ENCODE results near the gene PAK2.
"Not testable (repeated sequence)": the region's sequence is repeated elsewhere in the genome, so short reads cannot be mapped to it uniquely, and the experiment has no call there.

PAK2 gene

GRCh38 chr3:196867507-196868296, 128.0 kb downstream of the PAK2 start, which contains the start of gene SENP5:
SENP5 (plus strand) TSS chr3:196867920; CDS start chr3:196885182, 17,262 bp downstream.
- peak; percentile 90 for DNase-seq (ENCODE audit: insufficient read length, low spot score)
- peak; percentile 30; the same call in 1 of the 2 replicates for TF ChIP-seq TAF1 (IDR thresholded peaks at IDR 0.05; ENCODE audit: low read depth, low read length)
- TF ChIP-seq PAX5 (IDR thresholded peaks at IDR 0.05; ENCODE audit: insufficient read depth, low read length, severe bottlenecking), result no peak
- TF ChIP-seq POU2F2 (IDR thresholded peaks at IDR 0.05; ENCODE audit: low read depth, low read length), result no peak
- TF ChIP-seq SPI1 (IDR thresholded peaks at IDR 0.05; ENCODE audit: low read depth, low read length), result no peak
- TF ChIP-seq POLR2AphosphoS5 (IDR thresholded peaks at IDR 0.05; ENCODE audit: low read depth, low read length), result peak; percentile 91
- peak; percentile 92 for TF ChIP-seq POLR2A (IDR thresholded peaks at IDR 0.05; ENCODE audit: low read depth, low read length)
- peak; percentile 99 for FAIRE-seq

DNA sequence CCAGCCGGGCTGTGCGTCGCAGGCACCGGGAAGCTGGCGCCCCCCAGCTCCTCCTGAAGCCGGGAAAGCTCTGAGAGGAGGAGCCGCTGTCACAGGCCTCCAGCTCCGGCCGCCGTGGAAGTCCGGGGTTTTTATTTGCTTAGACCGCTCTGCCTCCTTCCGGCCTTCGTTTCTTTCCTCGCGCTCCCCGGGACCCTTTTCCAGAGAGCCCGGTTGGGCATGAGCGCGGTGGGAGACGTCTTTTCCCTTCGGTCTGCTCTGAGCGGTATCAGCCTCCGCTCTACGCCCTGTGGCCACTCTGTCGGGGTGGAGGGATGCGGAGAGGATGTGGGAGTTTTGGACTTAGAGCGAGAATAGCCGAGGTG, 128.6 kb downstream of the PAK2 start:
- DNase-seq (ENCODE audit: insufficient read length, low spot score), result peak; percentile 9
- peak; percentile 62 for FAIRE-seq
- no peak for TF ChIP-seq POU2F2 (IDR thresholded peaks at IDR 0.05; ENCODE audit: low read depth, low read length)
- TF ChIP-seq PAX5 (IDR thresholded peaks at IDR 0.05; ENCODE audit: insufficient read depth, low read length, severe bottlenecking), result no peak
- no peak for TF ChIP-seq POLR2AphosphoS5 (IDR thresholded peaks at IDR 0.05; ENCODE audit: low read depth, low read length)
- no peak for TF ChIP-seq POLR2A (IDR thresholded peaks at IDR 0.05; ENCODE audit: low read depth, low read length)
- 0 out of 2 replicates have a peak, but pooled peaks have one; percentile 23 for TF ChIP-seq SPI1 (IDR thresholded peaks at IDR 0.05; ENCODE audit: low read depth, low read length)
- no peak for TF ChIP-seq TAF1 (IDR thresholded peaks at IDR 0.05; ENCODE audit: low read depth, low read length)

GRCh38 chr3:196872316-196872715, 132.7 kb downstream of the PAK2 start:
- no peak for FAIRE-seq
- TF ChIP-seq SPI1 (IDR thresholded peaks at IDR 0.05; ENCODE audit: low read depth, low read length), result no peak
- no peak for TF ChIP-seq TAF1 (IDR thresholded peaks at IDR 0.05; ENCODE audit: low read depth, low read length)
- no peak for TF ChIP-seq POLR2A (IDR thresholded peaks at IDR 0.05; ENCODE audit: low read depth, low read length)
- no peak for TF ChIP-seq POLR2AphosphoS5 (IDR thresholded peaks at IDR 0.05; ENCODE audit: low read depth, low read length)
- no peak for TF ChIP-seq POU2F2 (IDR thresholded peaks at IDR 0.05; ENCODE audit: low read depth, low read length)
- TF ChIP-seq PAX5 (IDR thresholded peaks at IDR 0.05; ENCODE audit: insufficient read depth, low read length, severe bottlenecking), result no peak
- no peak for DNase-seq (ENCODE audit: insufficient read length, low spot score)

DNA sequence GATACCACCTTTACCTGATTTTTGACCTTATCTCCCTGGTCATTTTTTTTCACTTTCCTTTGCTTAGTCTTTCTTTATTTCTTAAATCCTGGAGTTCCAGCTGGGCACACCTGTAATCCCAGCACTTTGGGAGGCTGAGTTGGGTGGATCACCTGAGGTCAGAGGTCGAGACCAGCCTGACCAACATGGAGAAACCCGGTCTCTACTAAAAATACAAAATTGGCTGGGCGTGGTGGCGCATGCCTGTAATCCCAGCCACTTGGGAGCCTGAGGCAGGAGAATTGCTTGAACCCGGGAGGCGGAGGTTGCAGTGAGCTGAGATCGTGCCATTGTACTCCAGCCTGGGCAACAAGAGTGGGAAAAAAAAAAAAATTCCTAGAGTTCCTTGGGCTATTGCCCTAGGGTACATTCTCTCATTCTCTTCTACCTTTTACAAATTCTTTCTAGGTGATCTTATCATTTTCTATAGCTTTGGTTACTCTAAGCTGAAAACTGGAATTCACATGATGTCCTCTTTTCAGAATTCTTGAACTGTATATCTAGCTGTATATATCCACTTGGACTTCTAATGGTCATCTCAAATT, 134.9 kb downstream of the PAK2 start:
- FAIRE-seq; DNase-seq (ENCODE audit: insufficient read length, low spot score): not testable (repeated sequence)

DNA sequence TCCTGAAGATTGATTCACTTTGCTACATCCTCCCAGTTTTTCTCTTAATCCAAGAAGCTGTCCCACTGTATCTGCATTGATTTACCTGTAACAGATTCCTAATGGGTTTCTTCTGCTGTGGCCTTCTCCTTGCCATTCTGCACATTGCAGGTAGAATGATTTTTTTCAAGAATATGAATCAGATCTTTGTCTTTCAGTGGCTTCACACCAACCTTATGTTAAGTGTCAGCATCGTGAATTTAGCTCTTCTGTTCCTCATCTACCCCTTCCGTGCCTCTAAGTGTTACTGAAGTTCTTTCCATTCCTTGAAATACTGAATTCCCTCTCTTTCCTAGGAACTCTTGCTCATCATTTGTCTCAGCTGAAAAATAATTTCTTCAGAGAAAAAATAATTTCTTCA, 135.6 kb downstream of the PAK2 start:
- TF ChIP-seq PAX5 (IDR thresholded peaks at IDR 0.05; ENCODE audit: insufficient read depth, low read length, severe bottlenecking) (no peak), TAF1 (IDR thresholded peaks at IDR 0.05; ENCODE audit: low read depth, low read length) (no peak), POLR2A (IDR thresholded peaks at IDR 0.05; ENCODE audit: low read depth, low read length) (no peak)
- DNase-seq (ENCODE audit: insufficient read length, low spot score), result no peak
- FAIRE-seq, result no peak
